GM21786 (cell line): ENCODE measurements around the gene TSGA10IP.

Experiments used
- ATAC-seq: cut with Tn5 transposase; IDR thresholded peaks from one replicate; pipeline ENCODE4 v1.9.1; 2021; ENCODE audit not compliant: unreplicated experiment

TSGA10IP gene

GRCh38 chr11:65973439-65974110 lies 28.3 kb downstream of the TSGA10IP start:
- no peak for ATAC-seq

GRCh38 chr11:65975771-65976170 lies 30.5 kb downstream of the TSGA10IP start:
- no peak for ATAC-seq

- no peak for ATAC-seq
Observed at GRCh38 chr11:65976216-65977176, 31.2 kb downstream of the TSGA10IP start.

GRCh38 chr11:65977621-65978390 lies 32.5 kb downstream of the TSGA10IP start:
- no peak for ATAC-seq

- ATAC-seq: no peak
Observed at GRCh38 chr11:65978391-65979238, 33.3 kb downstream of the TSGA10IP start.

- ATAC-seq: no peak
Observed at GRCh38 chr11:65979261-65979759, 34.0 kb downstream of the TSGA10IP start.

GRCh38 chr11:65981101-65981740 lies 35.9 kb downstream of the TSGA10IP start:
- ATAC-seq: no peak

GRCh38 chr11:65981972-65982823 lies 36.9 kb downstream of the TSGA10IP start:
- no peak for ATAC-seq

GRCh38 chr11:65982824-65983588 lies 37.7 kb downstream of the TSGA10IP start:
- no peak for ATAC-seq

GRCh38 chr11:65983589-65983987 lies 38.3 kb downstream of the TSGA10IP start:
- ATAC-seq: no peak

- ATAC-seq: no peak
Observed at GRCh38 chr11:65987336-65987735, 42.1 kb downstream of the TSGA10IP start.

- peak; percentile 80 for ATAC-seq
Observed at GRCh38 chr11:65988791-65989592, 43.7 kb downstream of the TSGA10IP start.

- ATAC-seq: no peak
Observed at GRCh38 chr11:65992056-65992455, 46.8 kb downstream of the TSGA10IP start.

GRCh38 chr11:65997286-65997685 lies 52.0 kb downstream of the TSGA10IP start:
- no peak for ATAC-seq

- peak; percentile 76 for ATAC-seq
Observed at GRCh38 chr11:66001942-66002647, 56.8 kb downstream of the TSGA10IP start, which contains the start of the genes BANF1 and EIF1AD. Gene BANF1, plus strand, starts transcription at chr11:66002503. Its CDS starts 748 bp downstream, at chr11:66003251. Gene EIF1AD, minus strand, starts transcription at chr11:66002157. Its CDS starts 1,768 bp downstream, at chr11:66000389.

- peak; percentile 37 for ATAC-seq
Observed at GRCh38 chr11:66002648-66003225, 57.5 kb downstream of the TSGA10IP start.
